HG02840 (cell line): ENCODE results near the gene ENO3.

Experiments
- ATAC-seq: cut with Tn5 transposase; IDR thresholded peaks from one replicate; pipeline ENCODE4 v1.9.1; 2021; ENCODE audit warnings: mild to moderate bottlenecking, moderate library complexity, moderate number of reproducible peaks; ENCODE audit not compliant: unreplicated experiment, low FRiP score

ENO3 gene

GRCh38 chr17:5002121-5002788 is 51.3 kb downstream of the ENO3 start:
- ATAC-seq = no peak

GRCh38 chr17:5003214-5003867 is 52.4 kb downstream of the ENO3 start:
- no peak for ATAC-seq
